CD4-positive, CD25-positive, alpha-beta regulatory T cell (primary cell): ENCODE results near the gene ADARB1. TPM values are rescaled to one million over a fixed set of nuclear protein-coding genes. Genes with fewer than 3 reads are reported as not detected.

Source experiments
- ATAC-seq, 2 donors: fragments of 150-1000 bp; cut with Tn5 transposase; one replicate each; pipeline ENCODE4 v1.10.0; 2021; ENCODE audit warnings: low read depth in 2 of 2, moderate number of reproducible peaks in 2 of 2, moderate library complexity in 1 of 2
- DNase-seq, 3 donors: peaks; one replicate each; pipeline versions ENCODE4 v3.0.0 to v3.0.0-alpha.2; 2012 to 2022; ENCODE audit warnings: mixed read lengths in 1 of 3
- H3K27ac ChIP-seq: one replicate; pipeline ENCODE4 v1.7.0; 2013; ENCODE audit warnings: mild to moderate bottlenecking, low read length; ENCODE audit not compliant: insufficient read depth, poor library complexity, severe bottlenecking
- H3K27me3 ChIP-seq: one replicate; pipeline ENCODE4 v1.7.0; 2013; ENCODE audit warnings: low read length; ENCODE audit not compliant: control insufficient read depth, insufficient read depth
- H3K36me3 ChIP-seq: one replicate; pipeline ENCODE4 v1.7.0; 2013; ENCODE audit warnings: mild to moderate bottlenecking, low read length, moderate library complexity; ENCODE audit not compliant: control insufficient read depth, insufficient read depth
- H3K4me1 ChIP-seq: 2 replicates; pipeline ENCODE4 v1.7.0; 2013; ENCODE audit warnings: mild to moderate bottlenecking, low read length; ENCODE audit not compliant: insufficient read depth, control insufficient read depth, poor library complexity, severe bottlenecking
- H3K4me3 ChIP-seq: one replicate; pipeline ENCODE4 v1.7.0; 2013; ENCODE audit warnings: low read depth, mild to moderate bottlenecking, low read length, moderate library complexity
- H3K9me3 ChIP-seq, 2 experiments: 1 replicate in 1 of 2; 2 replicates in 1 of 2; pipeline ENCODE4 v1.7.0; 2013; ENCODE audit warnings: low read length in 2 of 2, mild to moderate bottlenecking in 1 of 2, moderate library complexity in 1 of 2; ENCODE audit not compliant: control insufficient read depth in 2 of 2
- H3K27ac Mint-ChIP-seq, 3 donors: one replicate each; pipeline ENCODE4 v1.8.0; 2020 to 2022; ENCODE audit warnings: mild to moderate bottlenecking in 3 of 3, mixed read lengths in 3 of 3, moderate library complexity in 2 of 3
- H3K27me3 Mint-ChIP-seq: one replicate; pipeline ENCODE4 v1.8.0; 2022; ENCODE audit warnings: mild to moderate bottlenecking, mixed read lengths
- H3K36me3 Mint-ChIP-seq: one replicate; pipeline ENCODE4 v1.8.0; 2020; ENCODE audit warnings: mixed read lengths
- H3K4me1 Mint-ChIP-seq, 4 donors: one replicate each; pipeline ENCODE4 v1.8.0; 2020 to 2022; ENCODE audit warnings: mixed read lengths in 4 of 4, mild to moderate bottlenecking in 1 of 4
- H3K4me3 Mint-ChIP-seq, 4 donors: one replicate each; pipeline ENCODE4 v1.8.0; 2020 to 2022; ENCODE audit warnings: mild to moderate bottlenecking in 4 of 4, mixed read lengths in 4 of 4, moderate library complexity in 3 of 4
- H3K9me3 Mint-ChIP-seq, 7 donors: one replicate each; pipeline ENCODE4 v1.8.0; 2020 to 2022; ENCODE audit warnings: mixed read lengths in 7 of 7, mild to moderate bottlenecking in 3 of 7, moderate library complexity in 2 of 7
- polyA plus RNA-seq, 4 donors: library from polyadenylated mRNA; unstranded; fragments of 300-500 nt; fragmentation: Illumina TruSeq; gene quantifications; one replicate each; pipeline ENCODE4 v1.2.3, GENCODE V29; 2021
- total RNA-seq: library from RNA; stranded (reverse); gene quantifications from one replicate; pipeline ENCODE4 v1.2.3, GENCODE V29; 2022

The ADARB1 gene
- total and polyA plus RNA-seq, 5 donors from 2014 or later: 2.8 to 52.9 (median 5.6) TPM

GRCh38 chr21:45213392-45213791, 139.0 kb downstream of the ADARB1 start:
- H3K4me1 ChIP-seq: no peaks in the 10 kb centered on the region
- Mint-ChIP-seq H3K4me3 (no peak overlapping the region), H3K36me3 (peaks cover 52% of the 10 kb centered on the region), H3K9me3 (peaks cover 0 to 9% (median 2%) of the 10 kb centered on the region in 7 donors), H3K4me1 (peaks cover 1 to 13% (median 7%) of the 10 kb centered on the region in 4 donors), H3K27me3 (no peaks in the 10 kb centered on the region), H3K27ac (no peak overlapping the region)
- peaks cover 33% of the 10 kb centered on the region for H3K36me3 ChIP-seq
- no peak for ATAC-seq
- no peak overlapping the region for H3K4me3 ChIP-seq
- H3K9me3 ChIP-seq: peaks cover 0 to 8% of the 10 kb centered on the region in 2 experiments
- no peak overlapping the region for H3K27ac ChIP-seq
- H3K27me3 ChIP-seq: no peaks in the 10 kb centered on the region
- DNase-seq: no peak

DNA sequence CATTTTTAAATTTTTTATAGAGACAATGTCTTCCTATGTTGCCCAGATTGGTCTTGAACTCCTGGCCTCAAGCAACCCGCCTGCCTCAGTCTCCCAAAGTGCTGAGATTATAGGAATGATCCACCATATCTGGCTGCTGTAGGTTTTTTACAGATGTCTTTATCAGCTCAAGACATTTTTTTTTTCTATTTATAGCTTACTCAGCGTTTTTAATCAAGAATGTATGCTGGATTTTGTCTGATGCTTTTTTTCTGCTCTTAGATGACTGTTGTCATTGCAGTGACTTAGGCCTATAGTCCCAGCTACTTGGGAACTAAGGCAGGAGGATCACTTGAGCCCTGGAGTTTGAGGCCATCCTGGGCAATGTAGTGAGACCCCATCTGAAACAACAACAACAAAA, 140.8 kb downstream of the ADARB1 start:
- Histone ChIP-seq H3K27me3 (no peaks in the 10 kb centered on the region), H3K36me3 (peaks cover 26% of the 10 kb centered on the region), H3K9me3 (peaks cover 0 to 8% of the 10 kb centered on the region in 2 experiments), H3K4me3 (no peak overlapping the region), H3K27ac (no peak overlapping the region), H3K4me1 (no peaks in the 10 kb centered on the region)
- Mint-ChIP-seq H3K9me3 (peaks cover 0 to 8% (median 2%) of the 10 kb centered on the region in 7 donors), H3K36me3 (peaks cover 41% of the 10 kb centered on the region), H3K27me3 (no peaks in the 10 kb centered on the region), H3K4me3 (no peak overlapping the region), H3K27ac (no peak overlapping the region), H3K4me1 (peaks cover 0 to 12% (median 3%) of the 10 kb centered on the region in 4 donors)
- DNase-seq: no peak
- no peak for ATAC-seq

- Mint-ChIP-seq H3K4me1 (peaks cover 0 to 12% (median 3%) of the 10 kb centered on the region in 4 donors), H3K36me3 (peaks cover 47% of the 10 kb centered on the region), H3K4me3 (no peak overlapping the region), H3K27ac (no peak overlapping the region), H3K9me3 (peaks cover 0 to 8% (median 2%) of the 10 kb centered on the region in 7 donors), H3K27me3 (no peaks in the 10 kb centered on the region)
- H3K4me1 ChIP-seq: no peaks in the 10 kb centered on the region
- no peak for DNase-seq
- no peak for ATAC-seq
- peaks cover 0 to 8% of the 10 kb centered on the region in 2 experiments for H3K9me3 ChIP-seq
- no peaks in the 10 kb centered on the region for H3K27me3 ChIP-seq
- no peak overlapping the region for H3K27ac ChIP-seq
- peaks cover 29% of the 10 kb centered on the region for H3K36me3 ChIP-seq
- no peak overlapping the region for H3K4me3 ChIP-seq
Measured at GRCh38 chr21:45217010-45217409, 142.6 kb downstream of the ADARB1 start.

DNA sequence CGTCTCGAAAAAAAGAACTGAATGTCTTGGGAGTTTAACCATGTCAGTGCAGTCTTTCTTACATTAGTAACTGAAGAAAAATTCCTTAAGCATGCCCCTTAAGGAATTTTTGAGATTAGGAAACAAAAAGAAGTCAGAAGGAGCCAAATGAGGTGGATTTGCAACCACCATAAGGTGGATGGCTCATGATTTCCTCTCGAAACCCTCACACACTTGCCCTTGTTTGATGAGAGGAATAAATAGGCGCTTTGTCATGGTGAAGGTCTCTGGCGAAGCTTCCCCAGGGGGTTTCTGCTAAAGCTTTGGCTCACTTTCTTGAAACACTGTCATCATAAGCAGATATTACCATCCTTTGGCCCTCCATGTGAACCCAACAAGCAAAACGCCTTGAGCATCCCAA, 145.1 kb downstream of the ADARB1 start:
- no peak overlapping the region for H3K27ac ChIP-seq
- H3K4me3 ChIP-seq: no peak overlapping the region
- Mint-ChIP-seq H3K9me3 (peaks cover 0 to 8% (median 2%) of the 10 kb centered on the region in 7 donors), H3K27ac (no peak overlapping the region), H3K27me3 (no peaks in the 10 kb centered on the region), H3K36me3 (peaks cover 45% of the 10 kb centered on the region), H3K4me1 (peaks cover 0 to 15% (median 7%) of the 10 kb centered on the region in 4 donors), H3K4me3 (no peak overlapping the region)
- ATAC-seq (no peak), DNase-seq (no peak)
- H3K27me3 ChIP-seq: no peaks in the 10 kb centered on the region
- no peaks in the 10 kb centered on the region for H3K4me1 ChIP-seq
- H3K36me3 ChIP-seq: peaks cover 30% of the 10 kb centered on the region
- peaks cover 0 to 8% of the 10 kb centered on the region in 2 experiments for H3K9me3 ChIP-seq

DNA sequence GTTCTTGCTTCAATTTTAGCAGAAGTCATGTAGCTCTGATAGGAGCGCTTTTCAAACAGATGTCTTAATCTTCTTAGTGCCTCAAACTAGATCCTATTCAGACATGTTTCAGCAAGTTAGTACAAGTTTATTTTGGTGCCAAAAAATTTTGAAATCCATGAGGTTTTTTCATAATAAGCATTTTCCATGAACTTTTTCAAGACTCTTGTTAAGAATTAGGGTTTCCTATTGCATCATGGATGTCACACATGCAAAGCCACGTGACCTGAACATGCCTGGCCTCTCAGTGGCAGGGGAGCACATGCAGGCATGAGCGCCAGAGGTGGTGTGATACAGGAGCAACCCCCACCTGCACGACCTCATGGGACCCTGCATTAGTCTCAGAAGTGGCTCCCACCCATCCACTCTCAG, 145.7 kb downstream of the ADARB1 start:
- ATAC-seq (no peak), DNase-seq (no peak)
- no peak overlapping the region for H3K4me3 ChIP-seq
- no peaks in the 10 kb centered on the region for H3K27me3 ChIP-seq
- Mint-ChIP-seq H3K36me3 (peaks cover 40% of the 10 kb centered on the region), H3K27ac (no peak overlapping the region), H3K27me3 (no peaks in the 10 kb centered on the region), H3K4me1 (peaks cover 2 to 21% (median 11%) of the 10 kb centered on the region in 4 donors), H3K9me3 (peaks cover 0 to 8% (median 2%) of the 10 kb centered on the region in 7 donors), H3K4me3 (no peak overlapping the region)
- H3K4me1 ChIP-seq: peaks cover 2% of the 10 kb centered on the region
- H3K27ac ChIP-seq: no peak overlapping the region
- H3K36me3 ChIP-seq: peaks cover 30% of the 10 kb centered on the region
- peaks cover 0 to 8% of the 10 kb centered on the region in 2 experiments for H3K9me3 ChIP-seq

GRCh38 chr21:45220714-45221490, 146.5 kb downstream of the ADARB1 start:
- Mint-ChIP-seq H3K27ac (peak overlapping the region in 1 of 3 donors; percentile 56), H3K4me3 (peak overlapping the region in 1 of 4 donors; percentile 50), H3K4me1 (peaks cover 5 to 24% (median 13%) of the 10 kb centered on the region in 4 donors), H3K9me3 (peaks cover 0 to 8% (median 2%) of the 10 kb centered on the region in 7 donors), H3K27me3 (no peaks in the 10 kb centered on the region), H3K36me3 (peaks cover 36% of the 10 kb centered on the region)
- Histone ChIP-seq H3K9me3 (peaks cover 0 to 8% of the 10 kb centered on the region in 2 experiments), H3K4me3 (no peak overlapping the region), H3K4me1 (peaks cover 11% of the 10 kb centered on the region), H3K27me3 (no peaks in the 10 kb centered on the region), H3K36me3 (peaks cover 26% of the 10 kb centered on the region), H3K27ac (no peak overlapping the region)
- DNase-seq (no peak), ATAC-seq (no peak)

DNA sequence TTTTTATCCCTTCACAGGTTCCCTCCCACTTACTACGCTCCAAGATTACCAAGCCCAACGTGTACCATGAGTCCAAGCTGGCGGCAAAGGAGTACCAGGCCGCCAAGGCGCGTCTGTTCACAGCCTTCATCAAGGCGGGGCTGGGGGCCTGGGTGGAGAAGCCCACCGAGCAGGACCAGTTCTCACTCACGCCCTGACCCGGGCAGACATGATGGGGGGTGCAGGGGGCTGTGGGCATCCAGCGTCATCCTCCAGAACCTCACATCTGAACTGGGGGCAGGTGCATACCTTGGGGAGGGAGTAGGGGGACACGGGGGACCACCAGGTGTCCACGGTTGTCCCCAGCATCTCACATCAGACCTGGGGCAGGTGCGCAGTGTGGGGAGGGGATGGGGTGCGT, 147.6 kb downstream of the ADARB1 start:
- H3K9me3 Mint-ChIP-seq: peaks cover 0 to 7% (median 2%) of the 10 kb centered on the region in 7 donors
- H3K4me1 Mint-ChIP-seq: peaks cover 10 to 35% (median 15%) of the 10 kb centered on the region in 4 donors
- Histone ChIP-seq H3K27ac (no peak overlapping the region), H3K4me3 (no peak overlapping the region), H3K9me3 (peaks cover 0 to 3% of the 10 kb centered on the region in 2 experiments), H3K36me3 (peaks cover 26% of the 10 kb centered on the region), H3K27me3 (no peaks in the 10 kb centered on the region), H3K4me1 (peaks cover 22% of the 10 kb centered on the region)
- peaks cover 36% of the 10 kb centered on the region for H3K36me3 Mint-ChIP-seq
- no peaks in the 10 kb centered on the region for H3K27me3 Mint-ChIP-seq
- H3K27ac Mint-ChIP-seq: no peak overlapping the region
- ATAC-seq (no peak), DNase-seq (no peak)
- no peak overlapping the region for H3K4me3 Mint-ChIP-seq
